ENCODE data around the gene CD8A.
"Not testable (repeated sequence)": the region's sequence is repeated elsewhere in the genome, so short reads cannot be mapped to it uniquely, and the experiment has no call there.

Gene CD8A

DNA sequence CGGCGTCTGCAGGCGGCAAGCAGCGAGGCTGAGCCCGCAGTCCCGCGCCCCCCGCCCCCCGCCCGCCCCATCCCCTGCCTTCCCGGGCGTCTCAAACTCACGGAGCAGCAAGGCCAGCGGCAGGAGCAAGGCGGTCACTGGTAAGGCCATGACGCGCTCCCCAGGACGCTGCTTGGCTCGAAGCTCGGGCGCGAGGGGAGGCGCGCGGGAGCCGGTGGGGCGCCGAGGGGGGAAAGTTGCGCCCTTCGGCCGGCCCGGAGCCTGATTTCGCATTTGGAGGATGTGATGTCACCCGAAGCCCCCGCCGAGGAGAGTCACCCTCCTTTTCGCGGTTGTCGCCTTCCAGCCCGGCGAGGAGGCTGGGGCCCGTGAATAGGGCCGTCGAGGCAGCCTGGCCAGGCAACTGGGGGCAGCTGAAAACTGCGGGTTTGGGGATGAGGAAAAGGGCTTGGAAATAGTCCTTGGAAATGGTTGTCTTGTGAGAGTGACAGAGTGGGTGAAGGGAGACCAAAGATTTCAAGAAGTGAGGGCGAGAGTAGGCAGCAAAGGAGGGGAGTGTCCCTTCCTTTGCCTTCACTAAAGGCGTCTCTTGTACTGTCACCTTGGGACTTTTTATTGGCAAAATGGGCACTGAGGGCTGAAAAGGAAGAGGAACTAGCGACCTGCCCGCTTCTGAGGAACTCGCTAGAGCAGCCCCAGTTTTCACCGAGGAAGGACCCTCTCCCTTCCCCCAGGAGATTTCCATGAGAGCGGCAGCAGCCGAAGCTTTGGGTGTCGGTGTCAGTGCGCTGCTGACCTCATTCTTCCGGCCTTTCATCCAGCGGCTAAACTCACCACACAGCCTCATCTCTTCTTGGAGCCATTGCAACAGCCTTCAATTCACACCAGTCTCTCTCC, at the start of gene CD8A:
TSS of gene CD8A (minus strand) at position 238 of the 897 bp plus-strand sequence. CDS start at position 150, 88 bp downstream.
- ATAC-seq: peak; percentile 22 to 48

DNA sequence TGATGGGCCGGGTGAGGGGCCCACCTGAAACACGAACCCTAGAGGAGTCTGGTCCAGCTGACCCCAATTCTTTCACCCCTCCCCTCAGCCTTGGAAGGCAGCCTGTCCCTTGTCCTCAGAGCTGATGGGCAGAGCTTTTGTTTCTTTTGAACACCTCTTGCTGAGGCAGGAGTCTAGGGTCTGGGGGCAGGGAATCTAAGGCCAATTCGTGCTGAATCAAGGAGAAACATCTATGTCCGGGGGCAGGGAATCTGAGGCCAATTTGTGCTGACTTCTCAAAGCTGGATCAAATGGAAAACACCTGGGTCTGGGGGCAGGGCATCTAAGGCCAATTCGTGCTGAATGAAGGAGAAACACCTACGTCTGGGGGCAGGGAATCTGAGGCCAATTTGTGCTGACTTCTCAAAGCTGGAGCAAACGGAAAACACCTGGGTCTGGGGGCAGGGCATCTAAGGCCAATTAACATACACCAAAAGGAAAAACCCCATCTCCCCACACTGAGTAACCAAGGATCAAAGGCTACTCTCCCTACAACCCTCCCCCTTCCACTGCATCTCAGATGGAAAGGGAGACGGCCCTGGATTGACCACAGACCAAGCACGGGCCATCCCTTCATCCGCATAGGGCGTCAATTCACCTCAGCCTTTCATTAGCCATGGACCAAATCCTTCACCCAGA, 49.3 kb upstream of the CD8A start:
- ATAC-seq: not testable (repeated sequence)

DNA sequence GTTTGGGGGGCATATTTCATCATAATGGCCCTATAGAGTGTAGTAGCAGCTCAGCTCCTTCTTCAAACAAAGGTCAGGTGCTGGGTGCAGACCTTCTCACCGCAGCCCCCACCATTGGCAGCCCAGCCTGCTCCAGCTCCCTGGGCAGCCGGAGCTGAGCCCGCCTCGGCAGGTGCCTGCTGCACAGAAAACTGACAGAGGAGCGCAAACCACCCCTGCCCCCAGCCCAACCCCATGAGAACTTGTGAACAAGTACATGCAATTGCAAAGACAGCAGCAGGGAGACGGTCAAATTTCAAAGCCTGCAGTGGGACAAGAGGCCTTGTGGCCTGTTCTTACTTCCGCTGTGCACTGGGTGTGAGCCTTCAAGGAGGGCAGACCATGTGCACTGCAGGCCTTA, 48.7 kb upstream of the CD8A start:
- not testable (repeated sequence) for ATAC-seq

GRCh38 chr2:86837714-86838113, 47.0 kb upstream of the CD8A start:
- ATAC-seq: peak in 1 of 2 donors; percentile 21

- peak; percentile 69 to 71 for ATAC-seq
These were observed 46.4 kb upstream of the CD8A start for GRCh38 chr2:86836915-86837695.

GRCh38 chr2:86835548-86835889, 44.8 kb upstream of the CD8A start:
- ATAC-seq: not testable (repeated sequence)

DNA sequence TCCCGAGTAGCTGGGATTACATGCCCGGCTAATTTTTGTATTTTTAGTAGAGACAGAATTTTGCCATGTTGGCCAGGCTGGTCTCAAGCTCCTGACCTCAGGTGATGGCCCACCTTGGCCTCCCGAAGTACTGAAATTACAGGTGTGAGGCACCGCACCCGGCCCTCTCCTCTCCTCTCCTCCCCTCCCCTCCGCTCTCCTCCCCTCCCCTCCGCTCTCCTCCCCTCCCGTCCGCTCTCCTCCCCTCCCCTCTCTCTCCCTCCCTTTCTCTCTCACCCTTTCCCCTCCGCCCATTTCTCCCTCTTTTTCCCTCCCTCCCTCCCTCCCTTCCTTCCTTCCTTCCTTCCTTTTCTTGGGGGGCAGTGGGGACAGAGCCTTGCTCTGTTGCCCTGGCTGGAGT, 42.6 kb upstream of the CD8A start:
- no peak for ATAC-seq

DNA sequence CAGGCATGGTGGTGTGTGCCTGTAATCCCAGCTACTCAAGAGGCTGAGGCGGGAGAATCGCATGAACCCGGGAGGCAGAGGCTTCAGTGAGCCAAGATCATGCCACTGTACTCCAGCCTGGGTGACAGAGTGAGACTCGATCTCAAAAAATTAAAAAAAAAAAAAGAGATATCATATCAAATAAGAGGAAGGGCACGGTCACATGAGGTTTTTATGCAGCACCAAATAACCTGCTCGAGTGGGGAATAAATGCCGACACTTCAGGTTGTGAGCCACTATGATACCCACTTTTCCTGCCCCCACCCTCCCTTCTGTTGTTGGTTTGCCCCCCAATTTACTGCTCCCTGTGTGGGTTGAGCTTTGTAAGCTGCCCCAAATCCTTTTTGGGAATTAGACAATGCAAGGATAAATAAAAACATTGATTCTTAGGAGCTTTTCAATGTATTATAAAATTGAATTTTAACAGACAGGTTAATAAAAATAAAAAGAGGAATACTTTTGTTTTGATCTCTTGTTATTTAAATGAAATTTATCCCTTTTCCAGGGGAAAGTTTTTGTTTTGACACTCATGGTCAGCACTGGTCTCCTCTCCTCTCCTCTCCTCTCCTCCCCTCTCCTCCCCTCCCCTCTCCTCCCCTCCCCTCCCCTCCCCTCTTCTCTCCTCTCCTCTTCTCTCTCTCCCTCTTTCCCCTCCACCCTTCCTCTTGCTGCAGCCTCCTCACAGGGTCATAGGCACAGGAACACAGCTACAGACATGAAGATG, 41.8 kb upstream of the CD8A start:
- no peak for ATAC-seq

GRCh38 chr2:86831537-86831936, 40.8 kb upstream of the CD8A start:
- ATAC-seq: no peak

GRCh38 chr2:86826951-86827350, 36.2 kb upstream of the CD8A start:
- ATAC-seq: no peak

- ATAC-seq: peak; percentile 45 to 49
These were observed 35.1 kb upstream of the CD8A start for GRCh38 chr2:86825693-86826381.

GRCh38 chr2:86825036-86825692, 34.5 kb upstream of the CD8A start:
- no peak for ATAC-seq

- no peak for ATAC-seq
These were observed 32.1 kb upstream of the CD8A start for GRCh38 chr2:86822668-86823345.

DNA sequence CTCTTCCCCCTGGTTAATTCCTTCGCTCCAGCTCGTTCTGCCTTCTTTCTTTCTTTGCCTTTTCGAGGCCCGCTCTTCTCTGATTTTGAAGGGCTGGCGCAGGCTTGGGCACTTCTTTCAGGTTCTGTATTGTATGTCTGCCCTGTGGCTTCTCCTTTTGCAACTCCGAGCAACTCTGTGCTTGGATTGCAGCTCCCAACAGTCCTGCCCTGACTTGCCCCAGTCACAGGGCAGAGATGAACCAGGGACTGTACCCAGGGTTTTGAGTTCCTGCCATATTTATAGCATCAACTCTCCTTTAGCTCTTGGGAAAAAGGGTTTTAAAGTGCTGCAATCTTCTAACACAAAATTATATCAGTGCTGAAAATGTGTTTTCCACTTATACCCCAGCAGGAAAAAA, 31.1 kb upstream of the CD8A start:
- no peak for ATAC-seq

DNA sequence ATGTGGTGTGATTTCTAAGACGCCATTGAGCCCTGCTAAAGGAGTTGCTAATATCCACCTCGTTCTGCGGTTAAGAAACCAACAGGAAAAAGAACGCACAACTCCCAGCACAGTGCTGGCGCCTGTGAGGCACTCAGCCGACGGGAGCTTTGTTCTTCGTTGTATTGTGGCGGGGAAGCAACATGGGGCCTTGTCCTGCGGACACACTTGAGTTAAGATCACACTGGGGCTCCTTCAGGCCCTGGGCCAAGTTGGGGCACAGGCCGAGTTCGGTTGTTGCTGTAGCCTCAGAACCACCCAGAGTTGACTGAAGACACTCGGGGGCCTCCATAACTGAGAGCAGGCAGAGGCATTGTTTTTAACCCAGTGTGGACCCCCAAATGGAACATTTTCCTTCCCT, 30.6 kb upstream of the CD8A start:
- no peak for ATAC-seq

DNA sequence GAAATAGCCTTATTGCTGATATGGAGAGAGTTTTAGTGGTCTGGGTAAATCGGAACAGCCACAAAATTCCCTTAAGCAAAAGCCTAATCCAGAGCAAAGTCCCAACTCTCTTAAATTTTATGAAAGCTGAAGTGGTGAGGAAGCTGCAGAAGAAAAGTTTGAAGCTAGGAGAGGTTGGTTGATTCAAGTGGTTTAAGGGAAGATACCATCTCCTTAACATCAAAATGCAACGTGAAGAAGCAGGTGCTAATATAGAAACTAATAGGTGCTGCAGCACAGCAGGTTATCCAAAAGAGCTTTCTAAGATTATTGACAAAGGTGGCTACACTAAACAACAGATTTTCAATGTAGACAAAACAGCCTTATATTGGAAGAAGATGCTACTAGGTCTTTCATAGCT, 28.2 kb upstream of the CD8A start:
- no peak for ATAC-seq

DNA sequence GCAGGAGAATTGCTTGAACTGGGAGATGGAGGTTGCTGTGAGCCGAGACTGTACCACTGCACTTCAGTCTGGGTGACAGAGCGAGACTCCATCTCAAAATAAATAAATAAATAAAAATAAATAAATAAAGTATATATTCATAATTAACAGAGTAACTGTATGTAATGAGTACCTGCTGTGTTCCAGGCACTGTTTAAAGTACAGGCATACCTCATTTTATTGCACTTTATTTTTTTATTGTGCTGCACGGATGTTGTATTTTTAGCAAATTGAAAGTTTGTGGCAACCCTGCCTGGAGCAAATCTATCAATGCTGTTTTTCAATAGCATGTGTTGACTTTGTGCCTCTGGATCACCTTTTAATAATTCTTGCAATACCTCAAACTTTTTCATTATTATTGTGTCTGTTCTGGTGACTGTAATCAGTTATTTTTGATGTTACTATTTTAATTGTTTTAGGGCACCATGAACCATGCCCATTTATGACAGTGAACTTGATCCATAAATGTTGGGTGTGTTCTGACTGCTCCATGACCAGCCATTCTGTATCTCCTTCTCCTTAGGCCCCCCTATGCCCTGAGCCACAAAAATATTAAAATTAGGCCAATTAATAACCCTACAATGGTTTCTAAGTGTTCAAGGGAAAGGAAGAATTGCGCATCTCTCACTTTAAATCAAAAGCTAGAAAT, 27.5 kb upstream of the CD8A start:
- no peak for ATAC-seq

DNA sequence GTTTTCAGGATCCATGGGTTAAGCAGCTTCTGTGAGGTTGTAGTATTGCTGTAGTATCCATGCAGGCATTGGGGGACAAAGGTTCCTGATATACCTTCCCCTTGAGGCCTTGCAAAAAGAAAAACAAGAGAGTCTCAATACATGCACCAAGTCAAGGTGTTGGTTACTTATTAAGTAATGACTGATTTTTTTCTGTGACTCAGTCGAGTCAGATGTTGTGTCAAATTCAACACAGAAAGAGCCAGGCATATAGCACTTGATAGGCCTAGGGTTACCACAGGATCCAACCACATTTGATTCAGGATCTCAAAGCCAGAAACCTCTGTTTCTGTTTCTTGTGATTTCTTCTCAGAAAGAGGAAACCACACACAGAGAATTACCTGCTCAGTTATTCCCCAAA, 24.9 kb upstream of the CD8A start:
- ATAC-seq: peak; percentile 48 to 51

GRCh38 chr2:86809481-86810121, 18.9 kb upstream of the CD8A start:
- ATAC-seq: no peak

Measured in activated CD4-positive, CD25-positive, alpha-beta regulatory T cell treated with anti-CD3 and anti-CD28 coated beads, Interleukin-2, amount 50 U/mL, for 24 hours (primary cell).